Subcutaneous adipose tissue (tissue), 4 donors: ENCODE data around the gene CAB39. TPM values are rescaled to one million over a fixed set of nuclear protein-coding genes. Genes with fewer than 3 reads are reported as not detected.

Experiments used
- CTCF ChIP-seq: fragments of 450-650 bp; IDR thresholded peaks from one replicate; pipeline ENCODE4 v1.5.1; 2016; ENCODE audit warnings: low read depth, mild to moderate bottlenecking, control low read depth, antibody characterized with exemption, moderate library complexity
- total RNA-seq, 4 donors: library from RNA; depleted of rRNA; stranded (reverse); fragments of >200 nt; gene quantifications; one replicate each; pipeline ENCODE4 v1.1.0, GENCODE V29; 2016

CAB39 gene
- total RNA-seq, 4 donors from 2014 or later: 93.8 to 142 (median 107) TPM

- TF ChIP-seq CTCF: no peak
Observed at GRCh38 chr2:230754200-230754599, 41.6 kb downstream of the CAB39 start.

GRCh38 chr2:230757476-230757875 lies 44.8 kb downstream of the CAB39 start:
- no peak for TF ChIP-seq CTCF

GRCh38 chr2:230758566-230759480 lies 46.2 kb downstream of the CAB39 start:
- TF ChIP-seq CTCF: no peak

GRCh38 chr2:230759481-230760167 lies 47.0 kb downstream of the CAB39 start:
- TF ChIP-seq CTCF: no peak

- no peak for TF ChIP-seq CTCF
Observed at GRCh38 chr2:230761704-230762103, 49.1 kb downstream of the CAB39 start.

GRCh38 chr2:230762317-230762896 lies 49.8 kb downstream of the CAB39 start:
- TF ChIP-seq CTCF: no peak

GRCh38 chr2:230764346-230764745 lies 51.7 kb downstream of the CAB39 start:
- no peak for TF ChIP-seq CTCF
